Cardiac atrium fibroblast (primary cell): ENCODE measurements around the gene MSANTD2. TPM values are rescaled to one million over a fixed set of nuclear protein-coding genes. Genes with fewer than 3 reads are reported as not detected.

Experiments used
- total RNA-seq: library from RNA; depleted of rRNA; stranded (reverse); fragments of >200 nt; gene quantifications from 2 replicates; pipeline ENCODE4 v1.2.3, GENCODE V29; 2015

The MSANTD2 gene
- 5.8 and 19.1 TPM in 2 replicates for total RNA-seq

DNA sequence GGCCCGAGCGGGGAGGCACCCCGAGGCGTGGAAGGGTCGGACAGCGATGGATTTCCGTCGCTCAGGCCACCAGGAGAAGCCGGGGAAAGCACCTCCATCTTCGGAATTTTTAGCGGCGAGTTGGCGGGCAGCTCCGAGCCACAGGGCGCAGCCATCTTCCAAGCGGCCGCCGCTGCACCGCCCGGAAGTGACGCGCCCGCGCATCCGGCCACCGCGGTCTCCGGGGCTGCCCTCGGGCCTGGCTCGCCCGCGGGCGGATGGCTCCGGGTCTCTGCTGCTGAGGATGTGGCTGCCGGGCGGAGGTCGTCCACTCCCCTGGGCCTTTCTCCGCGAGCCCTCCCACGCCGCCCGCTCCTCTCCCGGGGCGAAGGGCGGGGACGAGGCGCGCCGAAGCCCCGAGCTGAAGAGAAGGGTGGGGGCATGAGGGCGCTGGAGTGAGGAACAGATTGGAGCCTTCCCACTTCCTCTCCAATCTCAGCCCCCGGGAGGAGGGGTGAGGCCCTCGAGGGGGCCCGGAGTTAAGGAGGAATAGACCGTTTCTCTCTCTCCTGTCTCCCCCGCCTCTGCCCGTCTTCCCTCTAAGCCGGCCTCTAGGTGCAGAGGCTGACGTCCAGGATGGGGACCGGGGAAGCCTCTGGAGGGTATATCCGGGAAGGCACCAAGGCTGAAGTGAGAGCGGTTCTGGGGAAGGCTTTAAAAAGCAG lies at the start of gene MSANTD2:
MSANTD2 (minus strand) TSS at position 181 of the 704 bp plus-strand sequence; CDS start at position 155, 26 bp downstream.

DNA sequence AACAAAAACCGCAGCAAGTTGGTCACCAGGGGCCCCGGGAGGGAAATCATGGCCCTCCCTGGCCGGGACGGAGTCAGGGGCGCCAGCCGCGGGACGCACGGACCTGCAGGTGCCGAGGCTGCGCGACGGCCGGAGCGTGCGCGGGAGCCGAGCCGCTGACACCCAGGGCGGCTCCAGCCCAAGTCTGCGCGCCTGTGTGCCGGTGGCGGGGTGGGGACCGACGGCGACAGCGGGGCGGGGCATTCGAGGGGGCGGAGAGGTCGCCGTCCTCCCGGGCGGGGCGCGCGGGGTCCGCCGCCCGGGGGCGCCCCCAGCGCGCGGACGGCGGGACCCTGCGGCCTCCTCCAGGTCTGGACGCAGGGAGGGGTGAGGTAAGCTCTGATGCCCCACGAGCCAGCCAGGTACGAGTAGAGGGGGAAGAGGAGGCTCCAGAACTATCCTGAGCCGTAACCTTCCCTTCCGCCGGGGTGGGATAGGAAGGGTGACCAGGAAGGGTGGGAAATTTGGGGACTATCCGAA lies 38.0 kb downstream of the MSANTD2 start, which contains the start of gene ESAM:
ESAM (minus strand) TSS at position 186 of the 519 bp plus-strand sequence; CDS start at position 50, 136 bp downstream.

GRCh38 chr11:124751741-124752470 lies 48.3 kb downstream of the MSANTD2 start, which contains the start of gene VSIG2:
Gene VSIG2, minus strand, starts transcription at chr11:124752255. Its CDS starts 118 bp downstream, at chr11:124752137.

GRCh38 chr11:124739479-124740276 lies 60.5 kb downstream of the MSANTD2 start, which contains the start of gene NRGN:
Gene NRGN, plus strand, starts transcription at chr11:124739942. Its CDS starts 143 bp downstream, at chr11:124740085.

Other genes with a start within 250 kb of the MSANTD2 start
- gene OR8A1, start 230.4 kb downstream of the MSANTD2 start, total RNA-seq: not detected in 2 replicates
- not detected in 2 replicates for gene PANX3, start 189.0 kb downstream of the MSANTD2 start, total RNA-seq
- gene TBRG1, start 177.5 kb downstream of the MSANTD2 start, total RNA-seq: 20.9 and 23.0 TPM in 2 replicates
- 19.5 and 23.2 TPM in 2 replicates for gene SIAE, start 126.7 kb downstream of the MSANTD2 start, total RNA-seq
- gene SPA17, start 126.5 kb downstream of the MSANTD2 start, total RNA-seq: 4.9 and 6.3 TPM in 2 replicates
- 0.16 and 0.36 TPM in 2 replicates for gene NRGN, start 60.5 kb downstream of the MSANTD2 start, total RNA-seq
- gene VSIG2, start 48.2 kb downstream of the MSANTD2 start, total RNA-seq: not detected in 2 replicates
- gene ESAM, start 38.1 kb downstream of the MSANTD2 start, total RNA-seq: 2.2 and 15.2 TPM in 2 replicates
- 16.0 and 36.5 TPM in 2 replicates for gene ROBO3, start 65.0 kb upstream of the MSANTD2 start, total RNA-seq
- 25.6 and 32.9 TPM in 2 replicates for gene ROBO4, start 97.5 kb upstream of the MSANTD2 start, total RNA-seq
- not detected in 2 replicates for gene HEPN1, start 118.8 kb upstream of the MSANTD2 start, total RNA-seq
- gene HEPACAM, start 135.6 kb upstream of the MSANTD2 start, total RNA-seq: not detected in 2 replicates
- 0.97 and 3.1 TPM in 2 replicates for gene CCDC15, start 153.8 kb upstream of the MSANTD2 start, total RNA-seq